Gastroesophageal sphincter (tissue), 3 donors: ENCODE data around the gene GOLGA1.

Experiments used
- POLR2AphosphoS5 ChIP-seq: sonication (generic); formaldehyde crosslinking; IDR thresholded peaks from one replicate; pipeline ENCODE4 v1.6.1; 2017; ENCODE audit warnings: antibody characterized with exemption
- TF ChIP-seq, protein P1 (sequence below), 4 experiments: fragments of 200-600 bp in 2 of 4; fragments of 450-650 bp in 2 of 4; sonication (generic) in 1 of 4; IDR thresholded peaks; one replicate each; pipeline ENCODE4 v1.5.1; 2017 to 2019; ENCODE audit warnings: antibody characterized with exemption in 4 of 4, mild to moderate bottlenecking in 2 of 4, moderate library complexity in 2 of 4

DNA sequence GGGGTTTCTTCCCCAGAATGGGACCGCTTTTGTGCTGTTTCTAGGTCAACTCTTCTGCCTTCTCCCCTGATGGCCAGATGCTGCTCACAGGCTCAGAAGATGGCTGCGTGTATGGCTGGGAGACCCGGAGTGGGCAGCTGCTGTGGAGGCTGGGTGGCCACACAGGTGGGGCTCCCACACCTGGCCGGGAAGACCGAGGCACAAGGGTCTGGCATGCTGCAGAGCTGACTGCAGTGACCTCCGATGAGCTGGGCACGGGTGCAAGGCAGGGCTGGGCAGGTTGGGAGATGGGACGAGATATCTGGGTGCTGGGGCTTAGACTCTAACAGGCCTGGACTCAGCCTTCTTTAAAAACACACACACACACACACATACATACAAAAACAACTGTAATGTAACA lies 86.7 kb downstream of the GOLGA1 start:
- TF ChIP-seq, protein P1, sequence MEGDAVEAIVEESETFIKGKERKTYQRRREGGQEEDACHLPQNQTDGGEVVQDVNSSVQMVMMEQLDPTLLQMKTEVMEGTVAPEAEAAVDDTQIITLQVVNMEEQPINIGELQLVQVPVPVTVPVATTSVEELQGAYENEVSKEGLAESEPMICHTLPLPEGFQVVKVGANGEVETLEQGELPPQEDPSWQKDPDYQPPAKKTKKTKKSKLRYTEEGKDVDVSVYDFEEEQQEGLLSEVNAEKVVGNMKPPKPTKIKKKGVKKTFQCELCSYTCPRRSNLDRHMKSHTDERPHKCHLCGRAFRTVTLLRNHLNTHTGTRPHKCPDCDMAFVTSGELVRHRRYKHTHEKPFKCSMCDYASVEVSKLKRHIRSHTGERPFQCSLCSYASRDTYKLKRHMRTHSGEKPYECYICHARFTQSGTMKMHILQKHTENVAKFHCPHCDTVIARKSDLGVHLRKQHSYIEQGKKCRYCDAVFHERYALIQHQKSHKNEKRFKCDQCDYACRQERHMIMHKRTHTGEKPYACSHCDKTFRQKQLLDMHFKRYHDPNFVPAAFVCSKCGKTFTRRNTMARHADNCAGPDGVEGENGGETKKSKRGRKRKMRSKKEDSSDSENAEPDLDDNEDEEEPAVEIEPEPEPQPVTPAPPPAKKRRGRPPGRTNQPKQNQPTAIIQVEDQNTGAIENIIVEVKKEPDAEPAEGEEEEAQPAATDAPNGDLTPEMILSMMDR (IDR thresholded peaks at IDR 0.05): no peak
- no peak for TF ChIP-seq POLR2AphosphoS5
